ENCODE results near the gene CLCN4. TPM values are rescaled to one million over a fixed set of nuclear protein-coding genes. Genes with fewer than 3 reads are reported as not detected.

Gene CLCN4
- total RNA-seq = 5.4 and 6.3 TPM in 2 replicates

DNA sequence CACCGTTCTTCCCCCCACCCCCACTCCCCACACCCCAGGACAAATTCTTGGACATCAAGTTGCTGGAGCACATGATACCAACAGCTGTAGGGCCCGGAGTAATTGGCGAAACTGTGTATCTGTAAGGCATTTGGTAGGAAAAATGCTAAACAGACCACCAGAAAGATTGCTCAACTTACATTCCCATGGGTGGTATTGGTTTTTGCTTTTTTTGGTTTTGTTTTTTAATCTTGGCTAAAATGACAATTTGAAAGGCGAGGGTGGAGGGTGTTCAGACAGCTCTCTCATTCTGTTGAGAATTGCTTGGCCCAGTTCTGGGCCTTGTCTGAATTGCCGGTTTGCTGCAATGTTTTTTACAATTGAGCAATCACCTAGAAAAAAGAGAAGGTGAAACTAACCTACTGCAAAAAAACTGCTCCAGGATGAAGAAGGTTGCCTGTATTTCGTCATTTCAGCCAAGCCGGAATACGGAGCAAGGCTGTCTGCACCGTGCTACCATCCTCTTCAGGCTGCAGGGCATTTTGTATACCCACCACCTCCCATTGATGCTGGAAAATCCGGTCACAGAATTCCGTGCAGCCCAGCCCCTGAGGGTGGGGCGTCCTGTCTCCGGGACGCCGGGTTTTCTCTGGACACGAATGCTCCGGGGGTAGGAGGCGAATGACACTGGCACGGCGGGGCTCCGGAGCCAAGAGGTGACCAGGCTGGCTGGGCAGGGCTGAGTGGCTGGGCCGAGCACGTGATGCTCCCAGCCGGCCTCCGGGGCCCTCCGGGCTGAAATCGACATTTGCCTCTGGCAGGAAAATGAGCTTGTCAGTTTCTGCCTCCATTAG is at the start of gene CLCN4:
Gene CLCN4, plus strand, starts transcription at position 777 of the 833 bp plus-strand sequence. CDS start 28,058 bp downstream, outside the sequence.
- peak; percentile 7 to 57 for DNase-seq (ENCODE audit: low read depth in 2 of 2)

GRCh38 chrX:10107483-10107882 is 49.3 kb upstream of the CLCN4 start:
- DNase-seq (ENCODE audit: low read depth in 2 of 2) = no peak

- no peak for DNase-seq (ENCODE audit: low read depth in 2 of 2)
Measured at GRCh38 chrX:10108288-10108687, 48.5 kb upstream of the CLCN4 start.

GRCh38 chrX:10109695-10110094 is 47.1 kb upstream of the CLCN4 start:
- no peak for DNase-seq (ENCODE audit: low read depth in 2 of 2)

DNA sequence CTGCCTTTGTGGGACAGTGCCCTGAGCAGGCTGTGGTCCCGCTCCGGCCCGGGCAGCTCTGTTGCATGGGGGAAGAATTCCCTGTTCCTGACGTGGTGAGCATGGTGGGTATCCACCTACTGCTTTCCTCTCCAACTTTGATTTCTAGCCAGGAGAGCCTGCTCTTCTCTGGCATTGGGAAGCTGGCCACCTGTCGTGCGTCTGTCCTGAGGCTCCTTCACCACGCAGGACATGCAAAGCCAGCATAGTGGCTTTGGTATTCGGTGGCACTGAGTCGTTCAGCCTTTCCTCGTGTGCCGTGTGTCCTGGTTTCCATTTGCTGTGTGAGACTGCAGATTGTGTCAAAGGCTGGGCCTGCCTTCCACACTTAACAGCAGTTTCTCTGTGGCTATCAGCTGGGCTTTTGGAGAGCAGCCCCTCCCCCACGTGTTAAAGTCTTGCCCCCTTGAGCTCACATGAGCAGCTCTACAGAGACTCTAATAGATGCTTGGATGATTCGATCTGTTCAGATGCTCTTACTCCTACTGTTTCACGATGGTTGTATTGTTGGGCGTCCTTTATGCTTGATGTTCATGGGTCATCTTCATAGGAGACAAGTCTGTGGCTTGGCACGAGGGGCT is 46.3 kb upstream of the CLCN4 start:
- no peak for DNase-seq (ENCODE audit: low read depth in 2 of 2)

DNA sequence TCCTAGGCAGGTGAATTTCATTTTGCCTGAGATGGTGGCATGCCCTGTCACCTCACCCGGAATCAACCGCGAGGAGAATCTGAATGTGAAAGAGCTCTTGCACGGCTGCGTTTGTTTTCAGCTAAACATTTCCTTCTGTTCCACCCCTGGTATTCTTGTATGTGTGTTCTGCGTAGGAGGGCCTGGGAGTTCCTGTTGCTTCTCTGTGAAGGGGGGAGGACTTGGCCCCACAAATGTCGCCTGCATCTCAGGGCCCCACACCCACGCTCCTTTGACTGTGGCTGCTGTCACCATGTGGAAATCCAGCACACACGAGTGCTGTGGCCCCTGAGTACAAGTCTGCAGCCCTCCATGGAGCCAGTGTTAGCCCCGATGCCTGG is 45.8 kb upstream of the CLCN4 start:
- DNase-seq (ENCODE audit: low read depth in 2 of 2) = peak in 1 of 2 donors; percentile 26

- DNase-seq (ENCODE audit: low read depth in 2 of 2) = peak; percentile 70 to 78
Measured at GRCh38 chrX:10111364-10112148, 45.2 kb upstream of the CLCN4 start.

GRCh38 chrX:10112510-10112909 is 44.3 kb upstream of the CLCN4 start:
- no peak for DNase-seq (ENCODE audit: low read depth in 2 of 2)

DNA sequence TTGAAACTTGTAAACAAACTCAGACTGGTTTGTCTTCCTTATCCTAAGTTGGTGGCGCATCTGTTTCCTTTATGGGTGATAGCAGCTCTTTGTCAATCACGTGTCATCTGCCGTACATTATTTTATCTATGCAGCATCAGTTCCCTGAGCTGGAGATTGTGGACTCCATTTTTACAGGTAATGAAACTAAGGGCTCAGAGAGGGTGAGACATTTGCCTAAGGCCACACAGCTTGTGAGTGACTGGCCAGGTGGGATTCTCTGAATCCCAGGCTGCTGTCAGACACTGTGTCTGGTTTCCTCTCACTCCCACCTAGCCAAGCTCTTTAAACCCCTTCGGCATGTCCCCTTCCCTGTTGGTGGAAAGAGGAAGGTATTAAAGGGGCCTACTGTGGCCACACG is 41.7 kb upstream of the CLCN4 start:
- DNase-seq (ENCODE audit: low read depth in 2 of 2) = peak in 1 of 2 donors; percentile 10

- DNase-seq (ENCODE audit: low read depth in 2 of 2) = no peak
Measured at GRCh38 chrX:10117301-10117700, 39.5 kb upstream of the CLCN4 start.

DNA sequence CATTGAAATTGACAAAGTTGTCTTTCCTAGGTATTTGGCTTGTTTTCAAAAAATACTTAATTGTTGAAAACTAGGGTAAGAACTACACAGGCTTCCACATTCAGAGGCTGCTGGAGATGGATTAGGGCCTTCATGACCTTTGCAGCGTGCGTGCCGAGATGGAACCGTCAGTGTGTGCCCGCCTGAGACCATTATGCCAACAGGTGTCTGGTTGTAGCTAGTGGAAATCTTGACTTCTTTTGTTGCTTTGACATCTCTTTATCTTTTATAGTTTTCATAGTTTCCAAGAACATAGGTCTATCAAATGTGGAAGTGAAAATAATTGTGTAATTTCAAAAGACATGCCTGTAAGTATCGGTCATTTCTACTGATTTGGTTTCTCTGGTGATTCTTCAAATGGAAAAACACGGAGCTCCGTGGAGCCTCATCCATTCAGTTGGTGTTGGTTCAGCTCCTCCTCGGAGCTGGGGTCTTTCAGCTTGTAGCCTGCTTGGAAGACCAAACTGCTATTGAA is 38.9 kb upstream of the CLCN4 start:
- DNase-seq (ENCODE audit: low read depth in 2 of 2) = no peak

DNA sequence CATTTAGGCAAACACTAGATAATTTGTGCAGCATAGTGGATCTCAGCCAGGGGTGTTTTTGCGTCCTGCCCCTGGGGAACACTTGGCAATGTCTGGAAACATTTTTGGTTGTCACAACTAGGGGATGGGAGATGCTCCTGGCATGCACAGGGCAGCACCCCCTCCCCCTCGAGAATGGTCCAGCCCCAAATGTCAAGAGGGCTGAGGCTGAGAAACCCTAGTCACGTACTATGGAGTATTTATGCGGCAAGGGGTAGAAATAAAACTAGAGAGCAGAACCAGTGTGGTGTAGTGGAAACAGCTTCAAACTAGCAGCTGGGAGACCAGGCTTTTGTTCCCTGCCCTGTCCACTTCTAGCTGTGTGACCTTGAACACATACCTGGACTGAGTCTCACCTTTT is 38.2 kb upstream of the CLCN4 start:
- no peak for DNase-seq (ENCODE audit: low read depth in 2 of 2)

GRCh38 chrX:10119399-10119990 is 37.3 kb upstream of the CLCN4 start:
- peak; percentile 83 to 88 for DNase-seq (ENCODE audit: low read depth in 2 of 2)

- no peak for DNase-seq (ENCODE audit: low read depth in 2 of 2)
Measured at GRCh38 chrX:10120331-10120730, 36.4 kb upstream of the CLCN4 start.

DNA sequence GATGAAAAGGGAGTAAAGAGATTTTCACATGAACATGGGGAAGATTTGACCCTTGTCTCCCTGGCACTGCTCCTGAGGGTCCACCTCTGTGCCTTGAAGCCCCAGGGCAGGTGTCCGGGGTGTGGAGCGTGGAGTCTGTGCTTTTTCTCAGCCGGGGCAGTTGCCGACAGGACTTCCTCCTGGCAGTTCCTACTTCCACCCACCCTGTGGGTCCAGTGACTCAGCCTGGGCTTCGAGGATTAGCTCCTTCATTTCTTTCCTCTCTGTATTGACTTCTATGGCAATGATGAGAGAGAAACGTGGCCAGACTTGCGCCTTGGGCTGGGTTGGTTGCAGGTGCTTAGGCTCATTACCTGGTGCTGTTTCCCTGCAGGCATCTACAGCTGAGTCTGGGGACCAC is 35.9 kb upstream of the CLCN4 start:
- DNase-seq (ENCODE audit: low read depth in 2 of 2) = no peak

DNA sequence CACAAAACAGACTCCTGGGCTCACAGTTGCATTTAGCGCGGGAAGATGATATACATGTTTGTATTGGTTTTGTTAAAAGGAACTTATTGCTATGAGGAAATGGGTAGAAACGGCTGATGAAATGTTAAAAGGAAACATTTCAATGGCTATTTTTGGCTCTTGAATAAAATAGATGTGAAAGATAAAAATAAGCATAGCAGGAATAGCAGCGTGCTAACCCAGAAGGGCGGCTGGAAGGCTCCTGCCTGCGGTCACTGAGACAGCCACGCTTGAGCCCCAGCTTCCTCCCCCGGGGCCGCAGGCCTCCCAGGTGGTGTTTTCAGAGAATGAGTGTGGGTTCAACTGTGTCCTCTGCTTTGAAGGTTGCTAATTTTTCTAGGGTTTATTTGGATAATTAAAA is 35.0 kb upstream of the CLCN4 start:
- no peak for DNase-seq (ENCODE audit: low read depth in 2 of 2)

DNA sequence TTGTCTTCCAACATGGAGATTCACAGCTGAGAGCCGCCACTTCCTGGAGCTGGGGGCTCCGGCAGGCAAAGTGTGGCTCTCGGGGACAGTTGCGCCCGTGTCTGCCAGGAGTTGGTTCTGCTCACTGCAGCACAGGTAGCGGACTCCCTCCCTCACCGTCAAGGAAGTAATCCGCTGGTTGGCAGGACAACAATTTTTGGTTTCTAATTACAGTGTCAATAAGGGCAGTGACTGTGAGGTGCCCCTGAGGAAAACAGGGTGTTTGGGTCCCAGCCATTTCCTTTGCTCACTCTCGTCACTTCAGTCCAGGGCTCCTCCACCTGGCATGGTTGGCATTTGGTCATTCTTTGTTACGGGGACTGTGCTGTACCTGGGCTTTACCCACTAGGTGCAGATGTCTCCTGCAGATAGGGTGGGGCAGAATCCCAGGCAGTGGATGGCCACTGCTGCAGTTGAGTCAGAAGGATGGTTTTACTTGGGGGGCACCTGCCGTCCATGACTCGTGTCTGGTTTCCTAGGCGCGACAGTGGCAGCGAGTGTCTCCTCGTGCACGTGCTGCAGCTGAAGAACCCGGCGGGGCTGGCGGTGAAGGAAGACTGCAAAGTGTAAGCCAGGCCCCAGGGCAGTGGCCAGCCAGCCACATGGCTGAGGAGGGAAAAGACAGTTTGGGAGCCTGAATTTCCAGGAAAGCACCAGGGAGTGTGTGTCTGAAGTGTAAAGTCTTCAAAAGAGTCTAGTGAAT is 32.1 kb upstream of the CLCN4 start:
- DNase-seq (ENCODE audit: low read depth in 2 of 2) = no peak

DNA sequence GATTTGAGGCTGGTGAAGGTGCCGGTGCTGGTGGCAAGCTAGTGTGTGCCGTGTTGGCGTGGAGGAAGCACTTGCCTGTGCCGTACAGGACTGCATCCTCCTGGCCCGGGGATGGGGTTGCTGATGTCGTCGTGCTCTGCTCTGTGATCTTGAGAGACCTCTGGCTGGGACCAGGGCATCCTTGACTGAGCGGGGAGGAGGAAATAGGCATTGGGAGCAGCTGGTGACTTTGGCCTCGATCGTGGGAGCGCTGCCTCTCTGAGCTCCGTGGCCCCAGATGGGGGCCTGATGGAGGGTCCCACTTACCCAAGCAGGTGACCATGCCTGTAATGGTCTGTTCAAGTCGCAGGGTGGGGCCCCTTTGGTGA is 31.5 kb upstream of the CLCN4 start:
- no peak for DNase-seq (ENCODE audit: low read depth in 2 of 2)

- peak in 1 of 2 donors; percentile 21 for DNase-seq (ENCODE audit: low read depth in 2 of 2)
Measured at GRCh38 chrX:10126044-10126443, 30.7 kb upstream of the CLCN4 start.

- no peak for DNase-seq (ENCODE audit: low read depth in 2 of 2)
Measured at GRCh38 chrX:10126834-10127233, 29.9 kb upstream of the CLCN4 start.

DNA sequence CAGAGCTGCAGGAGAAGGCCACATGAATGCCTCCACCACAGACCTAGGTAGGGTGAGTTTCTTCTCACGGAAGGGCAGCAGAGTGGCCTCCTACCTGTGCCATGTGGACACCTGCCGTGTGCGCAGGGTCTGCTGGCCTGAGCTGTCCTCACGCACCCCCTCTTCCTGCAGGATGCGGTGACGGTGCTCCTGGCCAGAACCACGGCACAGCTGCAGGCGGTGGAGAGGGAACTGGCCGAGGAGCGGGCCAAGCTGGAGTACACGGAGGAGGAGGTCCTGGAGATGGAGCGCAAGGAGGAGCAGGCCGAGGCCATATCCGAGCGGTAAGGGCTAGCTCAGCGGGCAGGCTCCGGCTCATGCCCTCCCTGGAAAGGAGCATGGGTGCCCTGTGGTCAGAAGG is 28.4 kb upstream of the CLCN4 start:
- no peak for DNase-seq (ENCODE audit: low read depth in 2 of 2)
